HEK293T (cell line): ENCODE data around the gene PRKCE.

Source experiments
- LEF1 ChIP-seq: fragments of 450-650 bp; IDR thresholded peaks from 2 replicates; pipeline ENCODE4 v1.6.1; 2017; ENCODE audit warnings: mild to moderate bottlenecking, borderline replicate concordance
- SP1 ChIP-seq: fragments of 450-650 bp; IDR thresholded peaks from 2 replicates; pipeline ENCODE4 v1.6.1; 2017
- SUZ12 ChIP-seq: fragments of 450-650 bp; IDR thresholded peaks from 2 replicates; pipeline ENCODE4 v1.6.1; 2016; ENCODE audit warnings: mild to moderate bottlenecking
- TARDBP ChIP-seq: fragments of 450-650 bp; IDR thresholded peaks from 2 replicates; pipeline ENCODE4 v1.6.1; 2016

DNA sequence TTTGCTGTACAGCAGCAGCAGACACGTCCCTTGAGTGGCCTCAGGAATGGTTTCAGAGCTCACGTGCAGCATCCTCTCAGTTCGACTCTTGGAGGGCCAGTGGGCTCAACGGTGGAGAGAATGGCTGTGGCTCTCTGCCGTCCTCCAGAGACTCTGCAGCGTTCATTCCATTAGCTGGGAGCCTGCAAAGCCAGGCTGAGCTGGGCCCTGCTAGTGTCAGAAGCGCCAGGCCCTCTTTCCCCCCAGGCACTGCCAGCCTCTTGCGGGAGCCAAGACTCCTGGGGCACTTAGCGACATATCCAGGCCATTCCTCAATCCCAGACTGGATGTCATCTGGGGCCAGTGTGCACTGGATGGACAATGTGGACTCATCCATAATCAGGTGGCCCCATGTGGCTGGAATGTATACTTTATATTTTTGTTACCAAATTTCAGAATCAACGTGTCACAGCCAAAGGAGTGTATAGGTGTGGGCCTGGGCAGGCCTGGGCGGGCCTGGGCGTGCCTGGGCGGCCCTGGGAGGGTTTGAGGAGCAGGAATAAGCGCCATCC lies 520.6 kb downstream of the PRKCE start:
- TF ChIP-seq TARDBP, result no peak
- no peak for TF ChIP-seq SUZ12
- no peak for TF ChIP-seq LEF1
- TF ChIP-seq SP1, result no peak
